NCI-H460 (cell line): ENCODE results near the gene RAPGEFL1. TPM values are rescaled to one million over a fixed set of nuclear protein-coding genes. Genes with fewer than 3 reads are reported as not detected.
A peak's percentile ranks its signal among the peaks of the same experiment; 100 is the strongest.
"Not testable (repeated sequence)": the region's sequence is repeated elsewhere in the genome, so short reads cannot be mapped to it uniquely, and the experiment has no call there.

Experiments used
- DNase-seq: peaks from one replicate; pipeline ENCODE4 v3.0.0-alpha.2; 2016; ENCODE audit warnings: low read depth; ENCODE audit errors: extremely low read depth
- polyA plus RNA-seq: library from polyadenylated mRNA; depleted of rRNA; stranded (reverse); fragments of >200 nt; gene quantifications from 2 replicates; pipeline ENCODE4 v1.2.3, GENCODE V29; 2014; cell fraction: nucleus; rRNA removed
- total RNA-seq: library from RNA; depleted of rRNA; stranded (reverse); fragments of >200 nt; shearing (Covaris generic); gene quantifications from 2 replicates; pipeline ENCODE4 v1.2.3, GENCODE V29; 2014; rRNA removed

RAPGEFL1 gene
- total RNA-seq = 2.8 and 2.9 TPM in 2 replicates
- 7.3 and 7.4 TPM in 2 replicates for polyA plus RNA-seq

- DNase-seq = peak; percentile 56
Observed at GRCh38 chr17:40177275-40177874, at the start of gene RAPGEFL1. TSS of gene RAPGEFL1 (plus strand) at chr17:40177470. CDS start at chr17:40177862, 392 bp downstream.

GRCh38 chr17:40129498-40129897 lies 47.8 kb upstream of the RAPGEFL1 start:
- DNase-seq = no peak

- DNase-seq = no peak
Observed at GRCh38 chr17:40130352-40131042, 46.8 kb upstream of the RAPGEFL1 start.

GRCh38 chr17:40134184-40134583 lies 43.1 kb upstream of the RAPGEFL1 start:
- DNase-seq = no peak

GRCh38 chr17:40135817-40136216 lies 41.5 kb upstream of the RAPGEFL1 start:
- DNase-seq = no peak

- no peak for DNase-seq
Observed at GRCh38 chr17:40139566-40140058, 37.7 kb upstream of the RAPGEFL1 start.

GRCh38 chr17:40143166-40143565 lies 34.1 kb upstream of the RAPGEFL1 start:
- DNase-seq = not testable (repeated sequence)

- DNase-seq = no peak
Observed at GRCh38 chr17:40145476-40145875, 31.8 kb upstream of the RAPGEFL1 start.

GRCh38 chr17:40148527-40148926 lies 28.7 kb upstream of the RAPGEFL1 start:
- no peak for DNase-seq

GRCh38 chr17:40150276-40150675 lies 27.0 kb upstream of the RAPGEFL1 start:
- no peak for DNase-seq

- no peak for DNase-seq
Observed at GRCh38 chr17:40151414-40151963, 25.8 kb upstream of the RAPGEFL1 start.

- DNase-seq = no peak
Observed at GRCh38 chr17:40153603-40154236, 23.6 kb upstream of the RAPGEFL1 start.

GRCh38 chr17:40157973-40158372 lies 19.3 kb upstream of the RAPGEFL1 start:
- DNase-seq = no peak

- no peak for DNase-seq
Observed at GRCh38 chr17:40158438-40159013, 18.7 kb upstream of the RAPGEFL1 start.

- DNase-seq = no peak
Observed at GRCh38 chr17:40159456-40159855, 17.8 kb upstream of the RAPGEFL1 start.

GRCh38 chr17:40167685-40168261 lies 9.5 kb upstream of the RAPGEFL1 start:
- DNase-seq = no peak

- DNase-seq = peak; percentile 43
Observed at GRCh38 chr17:40168262-40168832, 8.9 kb upstream of the RAPGEFL1 start.

- no peak for DNase-seq
Observed at GRCh38 chr17:40170325-40170724, 6.9 kb upstream of the RAPGEFL1 start.

- no peak for DNase-seq
Observed at GRCh38 chr17:40171750-40172149, 5.5 kb upstream of the RAPGEFL1 start.

- no peak for DNase-seq
Observed at GRCh38 chr17:40173091-40173777, 4.0 kb upstream of the RAPGEFL1 start.
